ENCODE data around the gene REC114. TPM values are rescaled to one million over a fixed set of nuclear protein-coding genes. Genes with fewer than 3 reads are reported as not detected.

REC114 gene
- total and polyA plus RNA-seq, 2 donors (not counting 3 experiments of a cell fraction or from before 2014, with no cell fraction given), result not detected

DNA sequence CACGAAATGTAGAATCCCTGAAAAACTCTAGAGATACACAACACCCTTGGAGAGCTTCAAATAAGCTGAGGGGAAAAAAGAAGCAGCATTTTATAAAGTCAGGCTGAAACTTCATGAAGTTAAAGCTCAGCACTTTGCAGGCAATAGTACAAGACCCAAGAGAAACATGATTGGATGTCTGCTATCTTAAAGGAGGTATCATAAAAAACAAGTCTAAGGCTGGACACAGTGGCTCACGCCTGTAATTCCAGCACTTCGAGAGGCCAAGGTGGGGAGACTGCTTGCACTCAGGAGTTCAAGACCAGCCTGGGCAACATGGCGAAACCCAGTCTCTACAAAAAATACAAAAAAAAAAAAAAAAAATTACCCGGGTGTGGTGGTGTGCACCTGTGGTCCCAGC lies 147.3 kb downstream of the REC114 start:
- TF ChIP-seq JUN (IDR thresholded peaks at IDR 0.05; ENCODE audit: borderline replicate concordance, insufficient read depth, insufficient read length, low read depth) (no peak), POLR2AphosphoS5 (IDR thresholded peaks at IDR 0.05; ENCODE audit: insufficient read depth, low read depth, low read length) (no peak), FOS (IDR thresholded peaks at IDR 0.05; ENCODE audit: borderline replicate concordance, insufficient read depth, low read length) (no peak), MYC (IDR thresholded peaks at IDR 0.05; ENCODE audit: low read depth, low read length) (no peak), GATA2 (IDR thresholded peaks at IDR 0.05; ENCODE audit: insufficient read depth, insufficient read length, low read depth, low read length) (no peak), POLR2A (IDR thresholded peaks at IDR 0.05; ENCODE audit: low read depth, low read length) (no peak), EZH2 (IDR thresholded peaks at IDR 0.05; ENCODE audit: borderline replicate concordance, low read depth, low read length, severe bottlenecking) (no peak)
- TF ChIP-seq, protein P1, sequence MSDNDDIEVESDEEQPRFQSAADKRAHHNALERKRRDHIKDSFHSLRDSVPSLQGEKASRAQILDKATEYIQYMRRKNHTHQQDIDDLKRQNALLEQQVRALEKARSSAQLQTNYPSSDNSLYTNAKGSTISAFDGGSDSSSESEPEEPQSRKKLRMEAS (IDR thresholded peaks at IDR 0.05; ENCODE audit: insufficient read depth, insufficient read length), result no peak
- TF ChIP-seq, protein P2, sequence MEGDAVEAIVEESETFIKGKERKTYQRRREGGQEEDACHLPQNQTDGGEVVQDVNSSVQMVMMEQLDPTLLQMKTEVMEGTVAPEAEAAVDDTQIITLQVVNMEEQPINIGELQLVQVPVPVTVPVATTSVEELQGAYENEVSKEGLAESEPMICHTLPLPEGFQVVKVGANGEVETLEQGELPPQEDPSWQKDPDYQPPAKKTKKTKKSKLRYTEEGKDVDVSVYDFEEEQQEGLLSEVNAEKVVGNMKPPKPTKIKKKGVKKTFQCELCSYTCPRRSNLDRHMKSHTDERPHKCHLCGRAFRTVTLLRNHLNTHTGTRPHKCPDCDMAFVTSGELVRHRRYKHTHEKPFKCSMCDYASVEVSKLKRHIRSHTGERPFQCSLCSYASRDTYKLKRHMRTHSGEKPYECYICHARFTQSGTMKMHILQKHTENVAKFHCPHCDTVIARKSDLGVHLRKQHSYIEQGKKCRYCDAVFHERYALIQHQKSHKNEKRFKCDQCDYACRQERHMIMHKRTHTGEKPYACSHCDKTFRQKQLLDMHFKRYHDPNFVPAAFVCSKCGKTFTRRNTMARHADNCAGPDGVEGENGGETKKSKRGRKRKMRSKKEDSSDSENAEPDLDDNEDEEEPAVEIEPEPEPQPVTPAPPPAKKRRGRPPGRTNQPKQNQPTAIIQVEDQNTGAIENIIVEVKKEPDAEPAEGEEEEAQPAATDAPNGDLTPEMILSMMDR (IDR thresholded peaks at IDR 0.05; ENCODE audit: extremely low read depth in 1 of 2, insufficient read depth in 1 of 2, low read depth in 1 of 2, low read length in 2 of 2), result no peak
- Histone ChIP-seq H3K36me3 (ENCODE audit: control insufficient read depth in 2 of 2, extremely low read depth in 1 of 2, insufficient read depth in 2 of 2, low read length in 2 of 2) (peaks cover 6 to 8% of the 10 kb centered on the region in 2 experiments), H2AFZ (ENCODE audit: low read depth, low read length) (no peak overlapping the region), H4K20me1 (replicated peaks; ENCODE audit: control insufficient read depth, extremely low read depth, insufficient read depth, low read length) (no peaks in the 10 kb centered on the region), H3K27ac (ENCODE audit: insufficient read depth, low read depth, low read length) (no peak overlapping the region), H3K27me3 (ENCODE audit: control insufficient read depth in 2 of 2, insufficient read depth in 2 of 2, low read length in 2 of 2) (no peaks in the 10 kb centered on the region), H3K4me3 (replicated peaks in 1 of 3; ENCODE audit: insufficient read depth in 1 of 3, low read depth in 1 of 3, low read length in 3 of 3) (no peak overlapping the region), H3K4me2 (ENCODE audit: insufficient read depth, low read length) (no peak overlapping the region), H3K4me1 (ENCODE audit: control insufficient read depth, extremely low read depth, insufficient read depth, low read length) (peaks cover 6% of the 10 kb centered on the region), H3K79me2 (ENCODE audit: control insufficient read depth, insufficient read depth, low read length) (peaks cover 13% of the 10 kb centered on the region), H3K9ac (replicated peaks; ENCODE audit: extremely low read depth, insufficient read depth, low read length) (no peak overlapping the region), H3K9me1 (replicated peaks; ENCODE audit: control insufficient read depth, extremely low read depth, insufficient read depth, low read length) (no peaks in the 10 kb centered on the region), H3K9me3 (replicated peaks; ENCODE audit: control insufficient read depth, insufficient read depth, low read length) (no peaks in the 10 kb centered on the region)
- intact Hi-C loops (cut with micrococcal nuclease), result no loop called here
- DNase-seq (ENCODE audit: low read depth, low spot score), result no peak
- ChIA-PET POLR2A (interaction anchor here (0.7 kb wide), 1 partner anchor 13 kb away, joined by 3 read pairs; no protein-coding TSS in a partner anchor), CTCF (interaction anchor here (1.6 to 2.1 kb wide), 2 partner anchors 10 to 46 kb away, joined by 4 to 7 read pairs; no protein-coding TSS in a partner anchor)
- no TSS peak for BruUV-seq (replicated peaks)
- FAIRE-seq, result no peak
- dilution Hi-C loops (cut with MboI; ENCODE audit: extremely low pct_ligation_motif_present, low sequenced_read_pairs), result no loop called here
